DND-41 (cell line): ENCODE results near the gene GUCY2D.

Experiments used
- CTCF ChIP-seq: IDR thresholded peaks from 2 replicates; pipeline ENCODE4 v1.5.1; 2012; ENCODE audit warnings: borderline replicate concordance, low read length, moderate library complexity, mild to moderate bottlenecking; ENCODE audit not compliant: poor library complexity, severe bottlenecking; ENCODE audit errors: extremely low read depth
- EZH2 ChIP-seq: IDR thresholded peaks from 3 replicates; pipeline ENCODE4 v1.6.1; 2012; ENCODE audit warnings: borderline replicate concordance, low read depth, mild to moderate bottlenecking, moderate library complexity, low read length, inconsistent platforms; ENCODE audit not compliant: severe bottlenecking

- TF ChIP-seq CTCF (no peak), EZH2 (no peak)
Measured at GRCh38 chr17:7992924-7993323, 9.5 kb upstream of the GUCY2D start.
